Panc1 (cell line): Measurements from ENCODE around the gene MDFI. TPM values are rescaled to one million over a fixed set of nuclear protein-coding genes. Genes with fewer than 3 reads are reported as not detected.

Experiments used
- ATAC-seq: fragments of 200-7000 bp; cut with Tn5 transposase; 2 replicates; pipeline ENCODE4 v1.9.1; 2020; ENCODE audit warnings: mild to moderate bottlenecking, moderate library complexity
- BruUV-seq: library from RNA; stranded (reverse); fragments of 400-500 nt; replicated peaks from 2 replicates; lab custom pipeline; 2021; lab: Mats Ljungman, UMichigan
- CTCF ChIA-PET: fragments of 300-600 bp; sonication (Branson Sonifier 250); formaldehyde crosslinking; loops from one replicate; lab custom pipeline; 2022; ENCODE audit warnings: antibody characterized with exemption; lab: Charles Lee
- POLR2A ChIA-PET: fragments of 300-600 bp; sonication (Branson Sonifier 250); formaldehyde crosslinking; loops from one replicate; lab custom pipeline; 2022; ENCODE audit warnings: antibody characterized with exemption; lab: Charles Lee
- DNase-seq: peaks from one replicate; pipeline ENCODE4 v3.0.0-alpha.2; 2010; ENCODE audit warnings: low read depth, low spot score
- H3K27ac ChIP-seq: 2 replicates; pipeline ENCODE4 v1.5.1; 2011; ENCODE audit warnings: mild to moderate bottlenecking, low read length, inconsistent platforms
- H3K27me3 ChIP-seq: fragments of 200-500 bp; sonication (Bioruptor generic); 2 replicates; pipeline ENCODE4 v1.6.0; 2014; ENCODE audit warnings: low read length, inconsistent platforms; ENCODE audit not compliant: control insufficient read depth, insufficient read depth
- H3K36me3 ChIP-seq: fragments of 200-500 bp; sonication (Bioruptor generic); 2 replicates; pipeline ENCODE4 v1.5.1; 2014; ENCODE audit warnings: inconsistent platforms, mild to moderate bottlenecking, low read length, moderate library complexity; ENCODE audit not compliant: control insufficient read depth, insufficient read depth
- H3K4me1 ChIP-seq: 2 replicates; pipeline ENCODE4 v1.5.1; 2011; ENCODE audit warnings: inconsistent platforms, mild to moderate bottlenecking, low read length, moderate library complexity; ENCODE audit not compliant: control insufficient read depth, insufficient read depth
- H3K4me3 ChIP-seq, 2 experiments: 2 replicates each; pipeline ENCODE4 v1.5.1; 2011 to 2012; ENCODE audit warnings: low read depth in 2 of 2, low read length in 2 of 2, mild to moderate bottlenecking in 2 of 2, inconsistent platforms in 1 of 2, moderate library complexity in 1 of 2
- H3K9me3 ChIP-seq: fragments of 200-500 bp; sonication (Bioruptor generic); 2 replicates; pipeline ENCODE4 v1.5.1; 2014; ENCODE audit warnings: low read depth, mild to moderate bottlenecking, inconsistent platforms, low read length, moderate library complexity; ENCODE audit not compliant: control insufficient read depth, insufficient read depth
- CTCF ChIP-seq: fragments of 450-650 bp; IDR thresholded peaks from 2 replicates; pipeline ENCODE4 v1.5.1; 2017; ENCODE audit warnings: mild to moderate bottlenecking
- POLR2AphosphoS5 ChIP-seq: IDR thresholded peaks from 2 replicates; pipeline ENCODE4 v1.6.1; 2012; ENCODE audit warnings: mild to moderate bottlenecking, low read depth, low read length, moderate library complexity
- REST ChIP-seq, 2 experiments: IDR thresholded peaks; 2 replicates each; pipeline ENCODE4 v1.6.1; 2011 to 2012; ENCODE audit warnings: low read depth in 2 of 2, control low read depth in 1 of 2, low read length in 1 of 2, mild to moderate bottlenecking in 1 of 2, moderate library complexity in 1 of 2; ENCODE audit not compliant: insufficient read depth in 1 of 2
- SIN3A ChIP-seq: IDR thresholded peaks from 2 replicates; pipeline ENCODE4 v1.6.1; 2012; ENCODE audit warnings: low read depth, mild to moderate bottlenecking, low read length, moderate library complexity, borderline replicate concordance; ENCODE audit not compliant: insufficient read depth
- TCF7L2 ChIP-seq: IDR thresholded peaks from 2 replicates; pipeline ENCODE4 v1.6.1; 2011; ENCODE audit warnings: mild to moderate bottlenecking, low read depth, low read length, inconsistent platforms
- in situ Hi-C: cut with HindIII; loops from 2 replicates; pipeline ENCODE4 v1.10.0; 2016; ENCODE audit warnings: low sequenced_read_pairs, low pct_unique_long_range_greater_than_20kb
- intact Hi-C: fragments of 100-400 bp; cut with micrococcal nuclease; formaldehyde crosslinking; loops from one replicate; pipeline ENCODE4 v1.10.0; 2022; ENCODE audit not compliant: unreplicated experiment
- total RNA-seq: library from RNA; stranded (reverse); gene quantifications from one replicate; pipeline ENCODE4 v1.2.1, GENCODE V29; 2021; ENCODE audit not compliant: unreplicated experiment

MDFI gene
- total RNA-seq, 1 experiment from 2014 or later = 0.54 TPM

GRCh38 chr6:41646026-41646795 lies 7.9 kb downstream of the MDFI start:
- TF ChIP-seq SIN3A (no peak), POLR2AphosphoS5 (no peak), TCF7L2 (no peak)
- no peaks in the 10 kb centered on the region for H3K27me3 ChIP-seq
- in situ Hi-C loops = no loop called here
- no peak overlapping the region for H3K4me3 ChIP-seq
- POLR2A ChIA-PET = no interaction called here
- peaks cover 3% of the 10 kb centered on the region; the same call in 1 of the 2 replicates for H3K4me1 ChIP-seq
- DNase-seq (no peak), ATAC-seq (no peak)
- H3K36me3 ChIP-seq = no peaks in the 10 kb centered on the region
- BruUV-seq = no TSS peak
- CTCF ChIA-PET = no interaction called here
- no peaks in the 10 kb centered on the region for H3K9me3 ChIP-seq
- intact Hi-C loops = no loop called here
- H3K27ac ChIP-seq = no peak overlapping the region

GRCh38 chr6:41647061-41647511 lies 8.8 kb downstream of the MDFI start:
- H3K9me3 ChIP-seq = no peaks in the 10 kb centered on the region
- DNase-seq = no peak
- intact Hi-C loops = no loop called here
- no peaks in the 10 kb centered on the region for H3K36me3 ChIP-seq
- in situ Hi-C loops = no loop called here
- CTCF ChIA-PET = no interaction called here
- BruUV-seq = no TSS peak
- H3K4me1 ChIP-seq = peaks cover 3% of the 10 kb centered on the region; the same call in 1 of the 2 replicates
- no peaks in the 10 kb centered on the region for H3K27me3 ChIP-seq
- H3K27ac ChIP-seq = no peak overlapping the region
- POLR2A ChIA-PET = no interaction called here
- no peak for ATAC-seq
- H3K4me3 ChIP-seq = no peak overlapping the region
- TF ChIP-seq REST (IDR thresholded peaks at IDR 0.05; ENCODE audit: insufficient read depth in 1 of 2, low read depth in 2 of 2, low read length in 1 of 2) (no peak), POLR2AphosphoS5 (no peak), TCF7L2 (no peak), SIN3A (no peak), CTCF (no peak)

- intact Hi-C loops = no loop called here
- ChIA-PET CTCF (no interaction called here), POLR2A (interaction anchor here (0.6 kb wide), 1 partner anchor 15 kb away, joined by 11 read pairs; no protein-coding TSS in a partner anchor)
- no peak for ATAC-seq
- no peak for DNase-seq
- Histone ChIP-seq H3K4me1 (peaks cover 3% of the 10 kb centered on the region; the same call in 1 of the 2 replicates), H3K9me3 (no peaks in the 10 kb centered on the region), H3K27ac (no peak overlapping the region), H3K36me3 (no peaks in the 10 kb centered on the region), H3K4me3 (no peak overlapping the region), H3K27me3 (no peaks in the 10 kb centered on the region)
- TF ChIP-seq SIN3A (no peak), REST (IDR thresholded peaks at IDR 0.05; ENCODE audit: insufficient read depth in 1 of 2, low read depth in 2 of 2, low read length in 1 of 2) (no peak), POLR2AphosphoS5 (no peak), TCF7L2 (no peak), CTCF (no peak)
- BruUV-seq = no TSS peak
- in situ Hi-C loops = no loop called here
Measured at GRCh38 chr6:41648070-41648585, 9.9 kb downstream of the MDFI start.
